ENCODE results near the gene PROM1. TPM values are rescaled to one million over a fixed set of nuclear protein-coding genes. Genes with fewer than 3 reads are reported as not detected.

The PROM1 gene
- total and polyA plus RNA-seq, 12 donors: 1.2 to 19.3 (median 3.4) TPM

GRCh38 chr4:15947684-15948083 is 136.1 kb downstream of the PROM1 start:
- Histone ChIP-seq H3K4me1 (no peaks in the 10 kb centered on the region), H3K27me3 (peaks cover 0 to 13% (median 0%) of the 10 kb centered on the region in 7 donors), H3K27ac (no peak overlapping the region), H3K36me3 (no peaks in the 10 kb centered on the region), H3K9me3 (no peaks in the 10 kb centered on the region), H3K4me3 (no peak overlapping the region)
- no peak for DNase-seq
- intact Hi-C loops (cut with DNase I): no loop called here
- ATAC-seq: no peak
- WGBS, 2 donors: 88 to 89% methylated on average over 8 of the region's 8 CpGs
- TF ChIP-seq CTCF (IDR thresholded peaks at IDR 0.05): no peak

GRCh38 chr4:15945516-15945915 is 138.3 kb downstream of the PROM1 start:
- Histone ChIP-seq H3K27me3 (peaks cover 0 to 20% (median 0%) of the 10 kb centered on the region in 7 donors), H3K36me3 (no peaks in the 10 kb centered on the region), H3K4me1 (no peaks in the 10 kb centered on the region), H3K9me3 (no peaks in the 10 kb centered on the region), H3K27ac (no peak overlapping the region), H3K4me3 (no peak overlapping the region)
- intact Hi-C loops (cut with DNase I): no loop called here
- no peak for TF ChIP-seq CTCF (IDR thresholded peaks at IDR 0.05)
- 39 to 49% methylated on average over 1 of the region's 1 CpG for WGBS, 2 donors
- ATAC-seq: no peak
- no peak for DNase-seq

- H3K36me3 ChIP-seq: no peaks in the 10 kb centered on the region
- H3K27me3 ChIP-seq: peaks cover 0 to 20% (median 0%) of the 10 kb centered on the region in 7 donors
- H3K27ac ChIP-seq: no peak overlapping the region
- no peak for DNase-seq
- intact Hi-C loops (cut with DNase I): no loop called here
- 80 to 81% methylated on average over 2 of the region's 2 CpGs for WGBS, 2 donors
- no peak for ATAC-seq
- no peak for TF ChIP-seq CTCF (IDR thresholded peaks at IDR 0.05)
- H3K4me3 ChIP-seq: no peak overlapping the region
- H3K9me3 ChIP-seq: no peaks in the 10 kb centered on the region
- H3K4me1 ChIP-seq: no peaks in the 10 kb centered on the region
These were observed 138.9 kb downstream of the PROM1 start for GRCh38 chr4:15944895-15945294.

- intact Hi-C loops (cut with DNase I): no loop called here
- H3K36me3 ChIP-seq: no peaks in the 10 kb centered on the region
- no peak overlapping the region for H3K4me3 ChIP-seq
- H3K27ac ChIP-seq: no peak overlapping the region
- peaks cover 0 to 20% (median 7%) of the 10 kb centered on the region in 7 donors for H3K27me3 ChIP-seq
- no peaks in the 10 kb centered on the region for H3K9me3 ChIP-seq
- no peak for DNase-seq
- ATAC-seq: no peak
- no peaks in the 10 kb centered on the region for H3K4me1 ChIP-seq
- no peak for TF ChIP-seq CTCF (IDR thresholded peaks at IDR 0.05)
- WGBS, 2 donors: 83 to 97% methylated on average over 1 of the region's 1 CpG
These were observed 141.5 kb downstream of the PROM1 start for GRCh38 chr4:15942283-15942682.

Measured in heart right ventricle (tissue), 16 donors.